ENCODE results near the gene PPP2R2C.

PPP2R2C gene

DNA sequence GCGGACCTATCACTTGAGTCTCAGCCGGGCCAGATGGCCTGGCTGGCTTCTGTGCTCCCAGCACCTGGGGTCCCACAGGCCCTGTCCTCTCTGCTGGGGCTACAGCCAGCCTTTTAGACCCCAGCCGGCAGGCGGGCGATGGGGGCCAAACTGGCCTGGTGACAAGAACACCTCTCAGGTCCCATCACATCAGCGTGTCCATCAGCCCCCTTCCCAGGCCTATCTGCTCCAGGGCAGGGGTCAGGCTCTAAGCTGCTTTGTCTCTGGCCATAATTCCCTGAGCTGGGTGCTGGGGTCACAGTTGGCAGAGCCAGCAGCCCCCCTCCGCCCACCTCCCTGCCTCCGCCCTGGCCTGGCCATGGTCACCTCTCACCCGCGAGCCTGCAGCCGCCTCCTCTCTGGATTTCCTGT, 77.7 kb downstream of the PPP2R2C start:
- DNase-seq = no peak

DNA sequence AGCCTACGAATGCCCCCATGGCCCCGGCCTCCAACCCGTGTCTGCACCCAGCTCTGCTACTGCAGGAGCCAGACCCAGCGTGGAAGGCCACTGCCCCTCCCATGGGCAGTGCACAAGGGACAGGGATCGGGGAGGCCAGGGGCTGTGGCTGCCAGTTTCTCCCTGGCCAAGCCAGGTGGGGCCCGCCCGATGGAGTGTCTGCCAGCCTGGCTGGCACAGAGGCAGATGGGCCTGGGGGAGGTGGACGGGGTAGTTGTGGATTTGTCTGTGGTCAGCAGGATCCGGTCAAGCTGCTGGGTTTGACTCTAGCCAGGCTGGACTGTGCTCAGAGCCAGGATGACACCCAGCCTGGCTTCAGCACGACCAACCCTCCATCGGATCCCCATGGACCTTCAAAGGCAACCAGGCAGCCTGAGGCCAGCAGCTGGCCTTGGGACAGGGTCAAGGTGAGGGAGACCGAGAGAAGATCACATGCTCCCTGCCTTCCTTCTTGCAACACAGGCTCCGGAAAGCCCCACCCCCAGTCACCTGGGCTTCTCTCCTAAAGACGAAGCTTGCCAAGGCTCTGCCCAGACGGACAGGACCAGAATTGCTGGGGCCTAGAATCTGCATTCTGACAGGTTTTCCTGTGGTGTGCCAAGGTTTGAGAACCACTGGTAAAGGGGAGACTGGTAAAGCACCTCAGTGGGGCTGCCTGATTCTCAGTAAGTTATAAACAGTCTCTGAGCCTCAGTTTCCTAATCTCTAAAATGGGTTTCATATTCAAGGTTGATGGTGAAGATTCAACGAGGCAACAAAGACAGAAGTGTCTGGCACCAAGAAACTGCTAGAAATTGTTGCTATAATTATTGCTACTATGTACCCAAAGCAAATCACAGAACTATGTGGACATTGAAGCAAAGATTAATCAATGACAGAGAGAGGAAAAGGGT, 78.6 kb downstream of the PPP2R2C start:
- no peak for DNase-seq

DNA sequence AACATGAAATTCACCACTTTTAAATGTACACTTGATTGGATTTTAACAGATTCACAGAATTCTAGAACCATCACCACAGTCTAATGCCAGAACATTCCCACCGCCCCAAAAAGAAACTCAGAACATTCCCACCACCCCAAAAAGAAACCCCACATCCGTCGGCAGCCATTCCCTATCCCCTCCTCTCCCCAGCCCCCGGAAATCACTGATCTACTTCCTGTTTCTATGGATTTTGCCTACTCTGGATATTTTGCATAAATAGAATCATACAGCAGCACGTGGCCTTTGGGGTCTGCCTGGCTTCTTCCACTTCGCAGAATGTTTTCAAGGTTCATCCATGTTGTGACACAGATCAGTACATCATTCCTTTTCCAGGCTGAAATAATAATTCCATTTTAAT, 79.3 kb downstream of the PPP2R2C start:
- DNase-seq = no peak

DNA sequence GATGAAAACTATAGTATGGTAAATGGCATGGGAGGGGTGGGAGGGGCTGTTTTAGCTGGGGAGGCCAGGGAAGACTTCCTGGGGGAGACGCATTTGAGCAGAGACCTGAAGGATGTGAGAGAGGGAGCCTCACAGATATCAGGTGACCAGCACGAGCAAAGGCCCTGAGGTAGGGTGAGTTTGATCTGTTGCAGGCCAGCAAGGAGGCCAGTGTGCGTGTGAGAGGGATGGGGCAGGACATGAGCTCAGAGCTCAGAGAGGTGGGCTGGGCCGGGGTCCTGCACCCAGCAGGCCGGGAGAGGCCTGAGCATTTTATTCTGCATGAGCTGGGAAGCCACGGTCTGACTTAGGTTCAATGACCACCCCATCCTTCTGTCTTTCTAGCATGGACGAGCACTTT, 80.0 kb downstream of the PPP2R2C start:
- DNase-seq = no peak

DNA sequence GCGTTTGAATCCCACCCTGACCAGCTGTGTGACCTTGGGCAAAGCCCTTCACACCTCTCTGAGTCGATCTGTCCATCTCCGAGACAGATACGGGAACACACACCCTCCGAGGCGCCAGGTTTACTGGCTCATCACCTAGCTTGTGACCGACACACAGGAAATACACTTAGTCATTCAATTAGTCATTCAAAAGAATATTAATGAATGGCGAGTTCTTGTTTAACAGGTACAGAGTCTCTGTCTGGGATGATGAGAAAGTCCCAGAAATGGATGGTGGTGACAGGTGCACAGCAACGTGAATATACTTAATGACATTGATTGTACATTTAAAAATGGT, 80.6 kb downstream of the PPP2R2C start:
- DNase-seq = no peak

DNA sequence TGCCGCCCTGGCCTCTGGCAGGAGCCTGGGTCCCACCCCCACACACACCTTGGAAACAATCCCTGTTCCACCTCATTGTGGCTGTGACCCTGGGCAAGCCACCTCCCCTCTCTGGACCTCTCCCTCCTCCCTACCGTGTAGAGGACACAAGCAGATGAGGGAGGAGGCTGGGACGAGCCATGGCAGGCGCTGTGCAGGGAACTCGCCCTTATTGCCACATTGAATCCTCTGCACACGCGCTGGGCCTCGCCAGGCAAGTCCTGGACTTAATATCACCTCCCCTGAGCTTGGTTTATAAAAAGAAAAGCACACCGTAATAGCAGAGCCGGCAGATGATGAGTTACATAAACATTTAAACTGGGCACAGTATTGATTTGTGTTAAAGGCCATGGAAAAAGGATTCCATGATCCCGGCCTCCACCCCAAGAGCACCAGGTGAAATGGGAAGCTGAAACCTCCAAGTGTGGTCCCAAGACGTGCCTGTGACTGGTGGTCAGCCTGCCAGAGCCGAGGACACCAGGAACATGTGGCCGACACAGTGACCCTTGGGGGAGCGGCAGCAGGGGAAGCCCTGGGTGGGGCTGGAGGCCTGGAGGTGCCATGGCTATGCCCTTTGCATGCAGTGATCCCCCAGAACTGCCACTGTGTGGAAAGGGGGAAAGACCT, 81.1 kb downstream of the PPP2R2C start:
- no peak for DNase-seq

DNA sequence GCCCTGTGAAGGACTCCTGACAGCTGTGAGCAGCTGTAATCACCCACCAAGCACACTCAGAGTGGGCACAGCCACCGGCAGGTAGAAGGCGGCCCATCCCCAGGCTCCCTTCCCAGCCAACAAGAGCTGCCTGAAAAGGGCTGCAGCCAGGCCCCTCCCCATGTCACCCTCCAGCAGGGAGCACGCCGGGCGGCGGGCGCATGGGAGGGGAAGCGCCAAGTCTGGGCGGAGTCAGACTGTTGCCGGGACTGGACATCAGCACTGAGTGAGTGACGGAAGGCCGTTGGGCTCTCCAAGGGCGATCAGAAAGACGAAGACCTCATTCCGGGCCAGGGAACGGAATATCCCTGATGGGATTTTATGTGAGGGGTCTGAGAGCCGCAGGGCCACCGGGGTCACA, 82.1 kb downstream of the PPP2R2C start:
- DNase-seq = no peak

DNA sequence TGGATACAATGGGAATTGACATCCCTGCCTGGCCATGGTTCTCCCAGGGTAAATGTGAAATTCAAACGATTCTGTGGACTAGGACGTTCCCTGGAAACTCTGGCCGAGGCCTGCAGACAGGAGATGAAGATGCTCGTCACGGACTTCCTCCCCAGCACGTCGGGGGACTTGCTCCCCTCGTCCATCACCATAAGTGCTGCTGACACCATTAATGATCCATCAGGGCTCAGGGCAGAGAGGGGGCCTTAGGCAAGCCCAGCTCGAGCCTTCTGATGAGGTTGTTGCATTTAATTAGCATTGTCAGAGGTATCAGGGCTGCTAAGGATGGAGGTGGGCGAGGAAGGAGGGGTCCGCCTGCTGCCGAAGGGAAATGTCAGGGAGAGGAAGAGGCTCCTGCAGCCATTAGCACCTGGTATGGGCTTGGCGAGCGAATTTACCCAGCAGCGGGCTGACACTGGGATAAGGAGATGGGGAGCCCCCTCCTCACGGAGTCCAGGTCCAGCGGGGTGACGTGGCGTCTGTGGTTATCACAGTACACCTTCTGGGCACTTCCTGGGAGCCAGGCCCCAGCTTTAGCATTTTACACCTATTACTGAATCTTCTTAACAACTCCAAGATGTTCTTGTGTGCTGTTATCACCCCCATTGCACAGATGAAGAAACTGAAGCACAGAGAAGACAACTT, 83.1 kb downstream of the PPP2R2C start:
- DNase-seq = no peak

DNA sequence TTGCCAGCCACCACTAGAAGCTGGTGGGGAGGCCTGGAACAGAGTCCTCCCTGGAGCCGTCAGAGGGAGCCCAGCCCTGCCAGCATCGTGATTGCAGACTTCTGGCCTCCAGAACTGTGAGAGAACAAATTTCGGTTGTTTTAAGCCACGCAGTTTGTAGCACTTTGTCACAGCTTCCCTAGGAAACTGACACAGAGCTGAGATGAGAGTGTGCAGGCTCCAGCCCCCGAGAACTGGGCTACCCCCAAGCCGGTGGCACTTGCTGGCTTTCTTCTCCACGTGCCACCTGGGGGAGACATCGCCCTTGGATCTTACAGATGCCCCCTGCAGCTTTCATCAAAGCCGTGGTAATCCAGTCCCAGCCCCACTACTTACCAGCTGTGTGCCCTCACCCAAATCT, 83.7 kb downstream of the PPP2R2C start:
- DNase-seq = no peak

DNA sequence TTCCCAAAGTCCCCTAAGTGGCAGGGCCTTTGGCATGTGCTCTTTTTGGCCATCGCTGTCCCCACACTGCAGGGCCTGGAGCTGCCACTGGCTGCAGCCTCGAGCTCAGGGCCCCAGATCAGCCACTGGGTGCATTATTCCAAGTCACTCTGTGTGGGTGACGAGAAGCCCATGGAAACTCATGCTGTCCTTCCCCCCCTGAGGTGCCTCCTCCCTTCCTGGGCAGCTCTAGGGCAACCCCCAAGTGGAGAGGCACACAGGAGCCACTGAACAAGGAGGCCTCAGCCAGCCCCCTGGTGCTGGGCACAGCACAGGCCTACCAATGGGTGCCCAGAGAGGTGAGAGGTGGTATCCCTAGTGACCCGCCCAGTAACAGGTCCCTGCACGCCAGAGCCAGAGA, 84.5 kb downstream of the PPP2R2C start:
- no peak for DNase-seq

DNA sequence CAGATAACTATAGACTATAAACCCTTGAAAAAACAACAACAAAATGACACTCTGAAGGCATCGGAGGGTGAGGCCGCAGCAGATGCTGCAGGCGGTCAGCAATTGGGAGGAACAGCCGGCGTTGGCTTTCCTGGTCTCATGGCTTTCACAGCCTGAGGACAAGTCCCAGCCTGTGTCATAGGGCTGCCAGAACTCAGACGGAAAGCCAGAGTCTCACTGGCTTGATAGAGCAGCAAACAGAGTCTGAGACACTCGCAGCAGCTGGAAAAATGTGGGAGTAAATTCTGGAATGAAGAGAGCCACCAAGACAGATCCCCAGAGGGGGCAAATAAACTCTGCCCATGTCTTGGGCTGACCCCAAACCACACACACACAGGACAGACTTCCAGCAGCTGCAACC, 86.3 kb downstream of the PPP2R2C start:
- DNase-seq = no peak

DNA sequence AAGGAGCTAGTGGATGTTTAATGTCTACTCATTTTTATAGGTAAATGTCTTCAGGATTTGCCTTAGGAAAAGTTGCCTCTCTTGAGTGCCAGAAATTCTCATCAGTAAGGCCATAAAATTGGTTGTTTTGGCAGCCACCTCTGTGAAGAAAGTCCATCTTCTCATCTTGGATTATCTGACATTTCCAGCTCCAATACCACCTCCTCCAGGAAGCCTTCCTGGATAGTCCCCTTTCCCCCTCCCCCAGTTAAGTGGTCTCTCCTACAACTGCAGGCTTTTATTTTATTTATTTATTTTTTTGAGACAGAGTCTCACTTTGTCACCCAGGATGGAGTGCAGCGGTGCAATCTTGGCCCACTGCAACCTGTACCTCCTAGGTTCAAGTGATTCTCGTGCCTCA, 87.1 kb downstream of the PPP2R2C start:
- no peak for DNase-seq

DNA sequence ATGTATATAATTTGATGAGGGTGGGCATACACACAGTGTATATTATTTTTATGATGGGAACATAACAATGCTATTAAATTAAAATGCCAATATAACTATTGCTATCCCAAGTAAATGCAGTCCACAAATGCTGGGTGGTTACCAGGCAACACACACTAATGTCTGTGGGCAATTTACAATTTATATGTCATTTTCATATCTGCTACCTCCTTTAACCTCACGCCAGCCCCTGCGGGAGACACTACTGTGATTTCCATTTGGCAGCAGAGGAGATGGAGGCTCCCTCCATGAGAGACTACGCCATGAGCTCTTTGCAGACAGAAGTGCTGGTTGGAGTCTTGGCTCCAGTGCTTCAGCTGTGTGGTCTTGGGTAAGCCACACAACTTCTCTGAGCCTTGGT, 87.9 kb downstream of the PPP2R2C start:
- no peak for DNase-seq

DNA sequence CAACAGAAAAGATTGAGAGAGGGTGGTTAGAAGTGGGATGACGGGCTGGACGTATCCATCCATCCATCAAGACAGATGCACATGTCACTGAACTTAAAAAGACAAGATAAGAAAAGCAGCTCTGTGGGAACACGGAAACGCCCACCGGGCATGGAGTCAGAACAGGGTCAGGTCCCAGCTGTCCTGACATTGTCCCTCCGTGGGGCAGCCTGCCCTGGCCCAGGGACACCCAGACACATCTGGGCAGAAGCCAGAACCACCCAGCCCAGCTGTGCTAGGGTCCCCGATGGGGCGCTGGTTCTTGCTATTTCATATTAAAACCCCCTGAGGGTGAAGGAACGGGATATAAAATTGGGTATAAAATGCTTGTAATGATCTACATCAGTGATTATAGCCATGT, 88.5 kb downstream of the PPP2R2C start:
- DNase-seq = no peak

DNA sequence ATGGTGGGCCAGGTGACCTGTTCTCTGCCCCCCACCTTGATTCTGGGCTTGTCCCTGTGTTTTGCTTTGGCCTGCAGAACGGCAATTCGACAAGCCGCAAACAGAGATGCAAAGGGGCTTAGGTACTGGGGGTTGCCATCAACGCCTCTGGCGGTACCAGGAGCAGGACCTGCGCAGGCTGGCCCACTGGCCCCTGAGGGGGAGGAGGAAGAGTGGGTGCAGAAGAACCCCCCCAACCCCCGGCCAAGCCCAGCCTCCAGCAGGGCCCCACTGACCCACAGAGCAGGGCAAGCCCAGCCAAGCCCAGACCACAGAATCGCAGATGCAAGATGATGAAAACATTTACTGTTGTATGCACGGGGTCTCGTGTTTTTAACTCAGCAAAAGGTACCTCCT, 89.4 kb downstream of the PPP2R2C start:
- DNase-seq = no peak

DNA sequence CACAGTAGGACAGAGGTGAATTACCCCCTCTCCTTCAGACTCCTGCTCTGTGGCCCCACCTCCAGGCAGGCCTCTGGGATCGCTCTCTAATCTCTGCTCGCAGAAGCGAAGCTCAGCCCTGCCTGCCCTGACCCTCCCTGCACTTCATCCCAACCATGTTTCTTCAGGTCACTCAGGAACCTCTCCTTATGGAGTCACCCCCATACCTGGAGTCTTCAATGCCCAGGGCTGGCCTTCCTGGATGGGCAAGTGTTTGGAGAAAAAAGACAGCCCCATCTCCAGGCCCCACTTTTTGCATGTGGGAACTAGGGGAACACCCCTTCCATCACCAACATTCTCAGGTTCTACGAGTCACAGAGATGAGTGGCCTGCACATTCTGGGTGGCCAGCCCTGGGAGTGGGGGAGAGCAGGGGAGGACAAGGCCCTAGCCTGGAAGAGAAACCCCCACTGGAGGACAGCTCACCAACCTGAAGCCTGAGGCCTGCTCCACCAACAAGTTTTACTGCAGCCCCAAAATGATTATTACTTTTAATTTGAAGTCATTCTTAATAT, 90.8 kb downstream of the PPP2R2C start:
- DNase-seq = no peak

DNA sequence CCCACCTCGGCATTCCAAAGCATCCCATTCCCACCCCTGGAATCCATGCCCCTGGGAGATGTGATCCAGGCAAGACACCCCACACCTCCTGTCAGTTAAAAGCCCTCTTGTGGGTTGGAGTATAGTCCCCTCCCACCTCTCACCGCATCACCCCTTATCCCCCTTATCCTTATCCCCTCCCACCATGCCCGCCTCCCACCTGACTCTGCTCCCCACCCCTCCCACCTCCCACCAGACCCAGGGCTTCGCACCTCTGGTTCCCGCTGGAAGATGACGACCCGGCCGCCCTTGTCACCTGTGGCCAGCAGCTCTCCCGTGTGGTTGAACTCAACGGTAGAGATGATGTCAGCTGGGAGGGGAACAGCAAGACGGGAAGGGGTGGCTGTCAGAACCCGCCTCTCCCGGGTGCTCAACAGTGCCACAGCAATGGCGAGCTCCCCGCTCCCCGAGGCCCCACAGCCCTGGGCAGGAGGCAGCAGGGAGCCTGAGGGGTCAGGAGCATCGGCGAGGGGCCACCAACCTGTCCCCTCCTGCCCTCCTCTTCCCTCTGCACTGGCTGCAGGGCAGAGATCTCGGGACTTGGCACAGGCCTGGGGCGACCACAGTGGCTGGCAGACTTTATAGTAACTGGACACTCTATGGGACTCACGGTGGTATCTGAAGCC, 91.5 kb downstream of the PPP2R2C start:
- no peak for DNase-seq

DNA sequence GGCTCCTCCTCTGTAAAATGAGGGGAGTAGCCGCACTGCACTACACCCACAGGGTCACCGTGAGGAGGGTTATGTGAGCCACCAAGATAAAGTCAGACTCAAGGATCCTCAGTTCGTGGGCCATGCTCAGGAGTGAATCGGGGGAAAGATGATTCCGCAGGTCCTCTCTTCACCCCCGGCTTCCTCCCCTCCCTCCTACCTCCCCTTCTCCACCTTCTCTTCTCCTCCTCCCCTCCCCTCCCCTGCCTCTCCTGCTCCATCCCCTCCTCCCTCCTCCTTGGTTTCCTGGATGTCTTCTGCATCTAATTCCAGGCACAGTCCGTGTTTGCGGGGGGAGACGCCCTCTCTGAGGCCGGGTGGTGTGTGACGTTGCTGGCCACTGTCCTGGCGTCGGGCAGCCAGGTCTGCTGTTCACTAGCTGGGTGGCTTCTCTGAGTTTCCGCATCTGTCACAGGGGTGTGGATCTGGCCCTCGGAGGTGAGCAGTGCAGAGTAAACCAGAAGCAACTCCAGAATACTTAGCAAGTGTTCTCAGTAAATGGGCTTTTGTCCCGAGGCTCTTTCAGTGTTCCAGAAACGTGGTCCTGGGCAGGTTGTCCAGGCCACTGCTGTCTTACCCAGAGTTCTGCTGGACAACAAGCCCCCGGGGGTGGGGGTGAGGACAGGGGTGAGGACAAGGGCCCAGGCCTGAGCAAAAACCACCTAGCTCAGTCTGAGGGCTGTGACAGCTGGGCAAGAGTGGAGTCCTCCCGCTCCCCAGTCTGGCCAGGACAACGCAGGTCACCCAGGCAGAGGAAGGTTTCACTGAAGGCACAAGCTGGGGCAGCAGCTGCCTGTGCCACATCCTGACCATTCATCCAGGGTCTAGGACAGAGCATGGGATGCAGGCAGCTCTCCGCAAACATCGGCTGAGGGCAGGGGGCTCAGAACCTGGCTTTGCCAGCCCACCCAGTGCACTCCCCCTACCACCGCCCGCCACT, 92.4 kb downstream of the PPP2R2C start:
- no peak for DNase-seq

DNA sequence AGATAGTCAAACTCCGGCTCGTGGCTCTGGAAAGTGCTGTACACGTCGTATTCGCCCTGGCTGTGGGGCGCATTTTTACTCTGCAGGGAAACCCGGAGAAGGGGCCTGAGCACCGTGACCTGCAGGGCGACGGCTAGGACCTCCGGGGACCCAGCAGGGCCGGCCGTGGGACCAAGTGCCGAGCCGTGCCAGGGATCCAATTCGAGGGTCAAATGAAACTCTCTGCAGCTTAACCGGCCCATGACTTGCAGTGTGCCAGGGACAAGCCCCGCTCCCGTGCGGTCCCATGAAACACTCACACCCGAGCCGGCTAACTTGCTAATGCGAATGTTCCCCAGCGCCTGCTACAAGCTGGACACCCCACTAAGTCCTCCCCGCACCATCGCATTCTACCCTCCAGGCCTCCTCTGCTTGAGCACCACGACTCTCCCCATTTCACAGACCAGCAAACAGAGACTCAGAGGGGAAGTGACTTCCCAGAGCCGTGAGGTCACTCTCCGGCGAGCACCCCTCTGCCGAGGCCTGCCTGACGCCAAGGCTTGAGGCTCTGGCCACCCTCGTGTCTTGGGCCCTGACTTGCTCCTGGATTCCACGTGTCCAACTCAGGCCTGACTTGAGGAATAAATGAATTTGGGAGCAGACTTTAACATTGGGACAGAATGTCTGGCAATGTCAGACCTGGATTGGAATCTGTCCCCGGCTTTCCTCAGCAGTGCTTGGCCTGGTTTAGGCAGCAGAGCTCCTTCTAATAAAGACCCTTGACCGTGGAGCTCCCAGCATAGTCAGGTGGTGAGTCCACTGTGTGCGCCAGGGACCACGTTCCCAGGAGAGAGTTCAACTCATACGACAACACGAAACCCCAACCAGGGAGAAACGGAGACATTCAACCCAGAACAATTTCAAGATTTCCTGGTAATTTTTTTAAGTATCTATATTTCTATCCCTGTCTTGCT, 93.6 kb downstream of the PPP2R2C start:
- no peak for DNase-seq

DNA sequence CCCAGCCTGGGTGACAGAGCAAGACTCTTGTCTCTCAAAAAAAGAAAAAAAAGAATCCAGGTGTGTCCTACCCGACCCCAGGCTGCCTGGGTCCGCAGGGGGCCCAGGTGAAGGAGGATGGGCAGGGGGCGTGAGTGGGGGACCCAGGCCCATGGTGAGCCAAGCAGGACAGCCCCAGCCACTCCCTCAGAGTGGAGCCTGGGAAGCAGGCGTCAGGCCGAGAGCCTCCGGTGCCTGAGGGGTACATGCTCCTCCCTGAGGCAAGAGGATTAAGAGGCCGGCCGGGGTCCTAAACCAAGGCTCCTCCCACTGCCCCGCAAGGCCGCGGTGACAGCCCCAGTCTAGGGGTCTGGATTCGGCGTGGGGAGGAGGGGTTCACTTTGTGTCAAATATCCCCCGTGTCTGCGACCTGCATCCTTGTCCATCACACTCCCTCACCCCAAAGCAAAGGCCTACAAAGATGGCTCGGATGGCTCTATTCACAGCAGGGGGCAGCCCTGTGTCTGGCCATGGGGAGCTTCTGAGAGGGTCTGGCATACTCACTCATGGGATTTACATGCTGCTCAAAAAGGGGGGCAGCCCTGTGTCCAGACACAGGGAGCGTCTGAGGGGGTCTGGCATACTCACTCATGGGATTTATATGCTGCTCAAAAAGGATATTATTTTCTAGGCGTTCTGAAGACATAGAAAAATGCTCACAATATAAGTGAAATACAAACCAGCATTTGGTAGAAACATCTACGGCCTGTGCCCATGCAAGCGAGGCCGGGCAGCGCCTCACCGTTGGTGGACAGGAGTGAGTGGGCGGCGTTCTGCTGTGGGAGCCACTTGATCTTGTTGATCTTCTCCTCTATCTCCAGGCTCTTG, 94.6 kb downstream of the PPP2R2C start:
- no peak for DNase-seq

Measured in T1000 (cell line).